GM12878 (cell line): Measurements from ENCODE around the gene IFI27L1. TPM values are rescaled to one million over a fixed set of nuclear protein-coding genes. Genes with fewer than 3 reads are reported as not detected.

Experiments used
- ATAC-seq: fragments of 200-7000 bp; cut with Tn5 transposase; 3 replicates; pipeline ENCODE4 v1.9.1; 2020; ENCODE audit warnings: mild to moderate bottlenecking, moderate library complexity
- BruUV-seq: library from RNA; stranded (reverse); fragments of 400-500 nt; replicated peaks from 2 replicates; lab custom pipeline; 2021; lab: Mats Ljungman, UMichigan
- CTCF ChIA-PET: fragments of 300-600 bp; sonication (Branson Sonifier 250); formaldehyde crosslinking; extraction: SDS; loops from one replicate; lab custom pipeline; 2021; ENCODE audit warnings: inconsistent platforms; lab: Yijun Ruan, JAX
- POLR2A ChIA-PET: fragments of 350-600 bp; formaldehyde crosslinking; extraction: SDS; loops from one replicate; lab custom pipeline; 2021; ENCODE audit warnings: inconsistent platforms; lab: Charles Lee
- RAD21 ChIA-PET: fragments of 300-600 bp; sonication (Branson Sonifier 250); formaldehyde crosslinking; loops from one replicate; lab custom pipeline; 2023; ENCODE audit warnings: antibody characterized with exemption; ENCODE audit not compliant: unreplicated experiment; lab: Charles Lee
- SMC1A ChIA-PET: fragments of 300-600 bp; sonication (Branson Sonifier 250); formaldehyde crosslinking; loops from one replicate; lab custom pipeline; 2023; ENCODE audit not compliant: unreplicated experiment, uncharacterized antibody; lab: Charles Lee
- DNase-seq: peaks from one replicate; pipeline ENCODE4 v3.0.0-alpha.2; 2011; ENCODE audit warnings: low read depth, low spot score
- FAIRE-seq: peaks from 3 replicates; lab custom pipeline; 2011; peaks lifted over from hg19 to GRCh38; lab: Jason Lieb, UNC
- H2AFZ ChIP-seq: 2 replicates; pipeline ENCODE4 v1.6.0; 2011; ENCODE audit warnings: low read depth, low read length, control low read depth; ENCODE audit not compliant: control insufficient read depth
- H3K27ac ChIP-seq: 2 replicates; pipeline ENCODE4 v1.5.1; 2011; ENCODE audit warnings: control low read depth; ENCODE audit not compliant: control insufficient read depth, insufficient read depth
- H3K27me3 ChIP-seq, 2 experiments: replicated peaks in 1 of 2; 2 replicates each; pipeline versions ENCODE4 v1.6.0 to v1.6.1; 2011; ENCODE audit warnings: low read length in 1 of 2; ENCODE audit not compliant: control insufficient read depth in 2 of 2, insufficient read depth in 2 of 2
- H3K36me3 ChIP-seq, 2 experiments: 2 replicates each; pipeline ENCODE4 v1.5.1; 2011; ENCODE audit warnings: low read length in 1 of 2; ENCODE audit not compliant: control insufficient read depth in 2 of 2, insufficient read depth in 2 of 2
- H3K4me1 ChIP-seq: 2 replicates; pipeline ENCODE4 v1.6.1; 2011; ENCODE audit warnings: mild to moderate bottlenecking, low read length, moderate library complexity, mixed read lengths; ENCODE audit not compliant: control insufficient read depth, insufficient read depth
- H3K4me2 ChIP-seq: 2 replicates; pipeline ENCODE4 v1.6.0; 2011; ENCODE audit warnings: control low read depth; ENCODE audit not compliant: control insufficient read depth, insufficient read depth
- H3K4me3 ChIP-seq: fragments of 200-600 bp; sonication (generic); 2 replicates; pipeline ENCODE4 v1.5.1; 2016
- H3K79me2 ChIP-seq: 2 replicates; pipeline ENCODE4 v1.6.0; 2011; ENCODE audit warnings: low read length; ENCODE audit not compliant: control insufficient read depth, insufficient read depth
- H3K9ac ChIP-seq: 2 replicates; pipeline ENCODE4 v1.8.0; 2011; ENCODE audit warnings: low read length, control low read depth, mixed read lengths; ENCODE audit not compliant: control insufficient read depth, insufficient read depth
- H3K9me3 ChIP-seq: replicated peaks from 3 replicates; pipeline ENCODE4 v1.5.1; 2011; ENCODE audit warnings: mild to moderate bottlenecking, low read length; ENCODE audit not compliant: control insufficient read depth, insufficient read depth
- H4K20me1 ChIP-seq: 2 replicates; pipeline ENCODE4 v1.6.0; 2011; ENCODE audit not compliant: control insufficient read depth, insufficient read depth
- CBX3 ChIP-seq: fragments of 200-600 bp; sonication (generic); IDR thresholded peaks from 2 replicates; pipeline ENCODE4 v1.6.1; 2016; ENCODE audit warnings: low read depth, borderline replicate concordance
- CBX5 ChIP-seq: sonication (generic); IDR thresholded peaks from 2 replicates; pipeline ENCODE4 v1.6.1; 2016; ENCODE audit warnings: low read depth, moderate library complexity, mild to moderate bottlenecking, inconsistent platforms
- GATAD2B ChIP-seq: fragments of 450-650 bp; conservative IDR thresholded peaks from 2 replicates; pipeline ENCODE4 v1.6.1; 2017; ENCODE audit warnings: low read depth, mild to moderate bottlenecking, moderate library complexity
- HCFC1 ChIP-seq: fragments of 150-350 bp; IDR thresholded peaks from 2 replicates; pipeline ENCODE4 v1.6.1; 2014; ENCODE audit warnings: low read length
- HDAC2 ChIP-seq: fragments of 200-600 bp; sonication (generic); IDR thresholded peaks from 2 replicates; pipeline ENCODE4 v1.6.1; 2017
- KDM1A ChIP-seq: fragments of 200-600 bp; sonication (generic); IDR thresholded peaks from 2 replicates; pipeline ENCODE4 v1.6.1; 2016; ENCODE audit warnings: borderline replicate concordance
- MEF2B ChIP-seq: fragments of 450-650 bp; IDR thresholded peaks from 2 replicates; pipeline ENCODE4 v1.6.1; 2018; ENCODE audit warnings: mild to moderate bottlenecking, moderate library complexity; ENCODE audit not compliant: partially characterized antibody, poor library complexity, severe bottlenecking
- MXI1 ChIP-seq: fragments of 150-350 bp; IDR thresholded peaks from 2 replicates; pipeline ENCODE4 v1.6.1; 2011; ENCODE audit warnings: low read depth, mild to moderate bottlenecking, inconsistent platforms, low read length, improper control_type of control experiment
- NR2C1 ChIP-seq: fragments of 450-650 bp; IDR thresholded peaks from 2 replicates; pipeline ENCODE4 v1.6.1; 2017; ENCODE audit warnings: antibody characterized with exemption, mild to moderate bottlenecking, moderate library complexity
- PAX5 ChIP-seq: IDR thresholded peaks from 2 replicates; pipeline ENCODE4 v1.6.1; 2011; ENCODE audit warnings: low read depth, low read length, borderline replicate concordance
- STAT3 ChIP-seq: IDR thresholded peaks from 2 replicates; pipeline ENCODE4 v1.6.1; 2011; ENCODE audit warnings: low read depth, low read length, improper control_type of control experiment
- TAF1 ChIP-seq: IDR thresholded peaks from 2 replicates; pipeline ENCODE4 v1.6.1; 2011; ENCODE audit warnings: mild to moderate bottlenecking, low read depth, low read length, borderline replicate concordance
- YY1 ChIP-seq: IDR thresholded peaks from 2 replicates; pipeline ENCODE4 v1.6.1; 2011; ENCODE audit warnings: low read depth, mild to moderate bottlenecking, low read length
- ZNF207 ChIP-seq: fragments of 450-650 bp; IDR thresholded peaks from 2 replicates; pipeline ENCODE4 v1.6.1; 2014; ENCODE audit warnings: antibody characterized with exemption, mild to moderate bottlenecking, borderline replicate concordance
- WGBS: methylation state at CpG from one replicate; pipeline ENCODE4 v1.1.6; 2016; ENCODE audit warnings: low lambda C conversion rate; ENCODE audit not compliant: insufficient replicate concordance, insufficient coverage; ENCODE audit errors: missing lambda C conversion rate; 5-methylcytosine and 5-hydroxymethylcytosine counted together
- in situ Hi-C: fragments of 300-500 bp; cut with MboI; formaldehyde crosslinking; loops from 9 replicates; pipeline ENCODE4 v1.14.3; 2018; ENCODE audit warnings: mixed read lengths
- intact Hi-C: fragments of 100-400 bp; cut with micrococcal nuclease; formaldehyde crosslinking; loops from one replicate; pipeline ENCODE4 v1.14.2; 2022; ENCODE audit not compliant: unreplicated experiment
- polyA plus RNA-seq, 11 experiments: library from polyadenylated mRNA; depleted of rRNA in 4 of 11; unstranded in 6 of 11; stranded (reverse) in 5 of 11; fragments of >200 nt; fragmentation: Nextera tagmentation in 4 of 11; fragmentation: Illumina TruSeq in 1 of 11; extraction: Ambion mirVana in 4 of 11; extraction: Trizol in 1 of 11; gene quantifications; 1 replicate in 1 of 11; 2 replicates in 10 of 11; pipeline versions ENCODE4 v1.2.1 to v1.2.3, GENCODE V29; 2011 to 2016; ENCODE audit warnings: inconsistent platforms in 2 of 11, missing spikeins in 2 of 11, low read depth in 1 of 11
- total RNA-seq, 4 experiments: library from RNA; depleted of rRNA in 3 of 4; stranded (reverse); fragments of >200 nt in 3 of 4; fragmentation: Illumina TruSeq in 1 of 4; extraction: Trizol in 1 of 4; gene quantifications; 2 replicates each; pipeline versions ENCODE4 v1.2.1 to v1.2.3, GENCODE V29; 2013 to 2021

The IFI27L1 gene
- total and polyA plus RNA-seq, 10 of the 15 experiments (the other 5 are each of a cell fraction or from before 2014, with no cell fraction given), result 17.4 to 38.8 (median 27.6) TPM

GRCh38 chr14:94117856-94118255 is 36.7 kb downstream of the IFI27L1 start:
- Histone ChIP-seq H3K27me3 (peaks cover 2 to 5% of the 10 kb centered on the region in 2 experiments; a peak in 3 of 4 replicates), H3K36me3 (no peaks in the 10 kb centered on the region), H3K79me2 (no peaks in the 10 kb centered on the region), H3K9ac (no peak overlapping the region), H3K4me3 (no peak overlapping the region), H3K9me3 (no peaks in the 10 kb centered on the region; the same call in 2 of the 3 replicates), H3K4me1 (no peaks in the 10 kb centered on the region), H3K4me2 (no peak overlapping the region), H4K20me1 (no peaks in the 10 kb centered on the region), H3K27ac (no peak overlapping the region)
- CTCF ChIA-PET, result interaction anchor here (0.7 to 0.8 kb wide), 2 partner anchors 14 to 500 kb away, joined by 3 to 5 read pairs; no protein-coding TSS in a partner anchor
- no peak for DNase-seq
- intact Hi-C loops, result no loop called here
- RAD21 ChIA-PET, result no interaction called here
- POLR2A ChIA-PET, result no interaction called here
- ATAC-seq, result no peak
- SMC1A ChIA-PET, result interaction anchor here (1.2 kb wide), 1 partner anchor 15 kb away, joined by 4 read pairs; no protein-coding TSS in a partner anchor
- WGBS, result 24% methylated on average over 9 of the region's 9 CpGs
- no peak for FAIRE-seq
- no TSS peak for BruUV-seq
- in situ Hi-C loops, result no loop called here
- TF ChIP-seq GATAD2B (no peak), HCFC1 (no peak), CBX5 (no peak), MEF2B (no peak), CBX3 (no peak), MXI1 (no peak)
- TF ChIP-seq, all 136 proteins: peak for 0
- H2AFZ ChIP-seq, result no peak overlapping the region

GRCh38 chr14:94119071-94119470 is 38.0 kb downstream of the IFI27L1 start:
- H3K27me3 ChIP-seq, result peaks cover 0 to 5% of the 10 kb centered on the region in 2 experiments; a peak in 3 of 4 replicates
- ChIA-PET CTCF (no interaction called here), POLR2A (no interaction called here), SMC1A (no interaction called here), RAD21 (no interaction called here)
- H3K4me2 ChIP-seq, result no peak overlapping the region
- no peak overlapping the region for H2AFZ ChIP-seq
- no peak overlapping the region for H3K9ac ChIP-seq
- DNase-seq, result no peak
- no peaks in the 10 kb centered on the region for H3K36me3 ChIP-seq
- H3K4me1 ChIP-seq, result no peaks in the 10 kb centered on the region
- H3K9me3 ChIP-seq, result no peaks in the 10 kb centered on the region; the same call in 2 of the 3 replicates
- BruUV-seq, result no TSS peak
- in situ Hi-C loops, result no loop called here
- H3K27ac ChIP-seq, result no peak overlapping the region
- ATAC-seq, result no peak
- intact Hi-C loops, result no loop called here
- no peak overlapping the region for H3K4me3 ChIP-seq
- TF ChIP-seq TAF1 (no peak), ZNF207 (no peak), NR2C1 (no peak), PAX5 (no peak), KDM1A (no peak), STAT3 (no peak), YY1 (no peak), HDAC2 (no peak)
- H3K79me2 ChIP-seq, result no peaks in the 10 kb centered on the region
- no peaks in the 10 kb centered on the region for H4K20me1 ChIP-seq
- FAIRE-seq, result no peak
